ENCODE results near the gene VTI1B. TPM values are rescaled to one million over a fixed set of nuclear protein-coding genes. Genes with fewer than 3 reads are reported as not detected.

The VTI1B gene
- total and polyA plus RNA-seq, 10 of the 15 experiments (the other 5 are each of a cell fraction or from before 2014, with no cell fraction given) = 15.0 to 117 (median 50.5) TPM

GRCh38 chr14:67668559-67668958 is 5.9 kb downstream of the VTI1B start (continued):
- TF ChIP-seq USF2 (IDR thresholded peaks at IDR 0.05; ENCODE audit: borderline replicate concordance, low read depth, low read length) (no peak), POU2F2 (IDR thresholded peaks at IDR 0.05; ENCODE audit: borderline replicate concordance, low read depth, low read length) (peak; percentile 77; the same call in 1 of the 3 replicates), CBFB (IDR thresholded peaks at IDR 0.05; ENCODE audit: low read depth) (no peak), BMI1 (IDR thresholded peaks at IDR 0.05; ENCODE audit: borderline replicate concordance) (peak; percentile 26; the same call in 1 of the 2 replicates), SMAD1 (IDR thresholded peaks at IDR 0.05; ENCODE audit: low read depth, partially characterized antibody) (no peak), MEF2B (IDR thresholded peaks at IDR 0.05; ENCODE audit: partially characterized antibody, poor library complexity, severe bottlenecking) (peak; percentile 50), MYB (IDR thresholded peaks at IDR 0.05; ENCODE audit: borderline replicate concordance, low read depth, low read length) (no peak), YBX1 (IDR thresholded peaks at IDR 0.05) (no peak), NFYB (IDR thresholded peaks at IDR 0.05; ENCODE audit: insufficient read depth, low read depth, low read length) (no peak), ZNF24 (IDR thresholded peaks at IDR 0.05) (0 out of 2 replicates have a peak, but pooled peaks have one; percentile 25), CHD2 (IDR thresholded peaks at IDR 0.05; ENCODE audit: borderline replicate concordance, low read depth, low read length) (0 out of 2 replicates have a peak, but pooled peaks have one; percentile 22), CREM (IDR thresholded peaks at IDR 0.05; ENCODE audit: low read depth) (no peak), ZNF384 (IDR thresholded peaks at IDR 0.05; ENCODE audit: borderline replicate concordance, low read depth, low read length) (peak; percentile 36; the same call in 1 of the 2 replicates), MAX (IDR thresholded peaks at IDR 0.05; ENCODE audit: low read depth, low read length) (no peak), RCOR1 (conservative IDR thresholded peaks at IDR 0.05; ENCODE audit: low read depth, low read length) (no peak), NKRF (conservative IDR thresholded peaks at IDR 0.05) (no peak), IRF4 (IDR thresholded peaks at IDR 0.05; ENCODE audit: low read depth, low read length) (no peak), RELB (IDR thresholded peaks at IDR 0.05; ENCODE audit: low read depth) (peak; percentile 94), MTA2 (IDR thresholded peaks at IDR 0.05; ENCODE audit: low read depth) (peak; percentile 97), SIN3A (IDR thresholded peaks at IDR 0.05; ENCODE audit: low read depth, low read length) (no peak), RUNX3 (IDR thresholded peaks at IDR 0.05; ENCODE audit: low read length) (0 out of 2 replicates have a peak, but pooled peaks have one; percentile 16), IKZF1 (conservative IDR thresholded peaks at IDR 0.05) (peak; percentile 55; the same call in 1 of the 2 replicates), NBN (IDR thresholded peaks at IDR 0.05) (peak; percentile 44; the same call in 1 of the 2 replicates), EP300 (IDR thresholded peaks at IDR 0.05; ENCODE audit: borderline replicate concordance in 1 of 2, control insufficient read depth in 1 of 2, low read depth in 2 of 2, low read length in 2 of 2) (peak in 1 of 2 experiments; percentile 62; a peak in 2 of 4 replicates), IKZF2 (IDR thresholded peaks at IDR 0.05) (peak; percentile 65 to 71; a peak in 2 of 4 replicates), SRF (IDR thresholded peaks at IDR 0.05; ENCODE audit: low read depth in 2 of 2, low read length in 2 of 2) (no peak), BCL11A (IDR thresholded peaks at IDR 0.05; ENCODE audit: low read depth, low read length) (peak; percentile 72; the same call in 1 of the 2 replicates)

Measured in GM12878 (cell line).